Measurements from ENCODE around the gene GIT2.

DNA sequence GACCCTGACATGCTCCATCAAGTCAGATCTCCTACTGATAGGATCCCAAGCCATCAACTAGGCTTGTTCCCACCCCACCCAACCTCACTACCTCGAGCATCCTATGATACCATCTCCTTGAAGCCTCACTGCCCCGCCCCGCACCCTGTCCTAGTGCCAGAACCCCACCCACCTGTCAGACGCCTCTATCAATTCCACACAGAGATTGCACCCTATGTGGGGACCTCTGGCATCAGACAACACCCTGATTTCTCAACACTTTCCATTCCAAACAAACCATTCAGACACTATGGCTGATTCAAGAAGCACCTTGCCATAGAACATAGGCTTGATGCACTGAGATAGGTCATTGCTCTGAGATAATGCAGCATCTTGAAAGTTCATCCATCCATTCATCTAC is 112.7 kb downstream of the GIT2 start:
- TF ChIP-seq, protein P1, sequence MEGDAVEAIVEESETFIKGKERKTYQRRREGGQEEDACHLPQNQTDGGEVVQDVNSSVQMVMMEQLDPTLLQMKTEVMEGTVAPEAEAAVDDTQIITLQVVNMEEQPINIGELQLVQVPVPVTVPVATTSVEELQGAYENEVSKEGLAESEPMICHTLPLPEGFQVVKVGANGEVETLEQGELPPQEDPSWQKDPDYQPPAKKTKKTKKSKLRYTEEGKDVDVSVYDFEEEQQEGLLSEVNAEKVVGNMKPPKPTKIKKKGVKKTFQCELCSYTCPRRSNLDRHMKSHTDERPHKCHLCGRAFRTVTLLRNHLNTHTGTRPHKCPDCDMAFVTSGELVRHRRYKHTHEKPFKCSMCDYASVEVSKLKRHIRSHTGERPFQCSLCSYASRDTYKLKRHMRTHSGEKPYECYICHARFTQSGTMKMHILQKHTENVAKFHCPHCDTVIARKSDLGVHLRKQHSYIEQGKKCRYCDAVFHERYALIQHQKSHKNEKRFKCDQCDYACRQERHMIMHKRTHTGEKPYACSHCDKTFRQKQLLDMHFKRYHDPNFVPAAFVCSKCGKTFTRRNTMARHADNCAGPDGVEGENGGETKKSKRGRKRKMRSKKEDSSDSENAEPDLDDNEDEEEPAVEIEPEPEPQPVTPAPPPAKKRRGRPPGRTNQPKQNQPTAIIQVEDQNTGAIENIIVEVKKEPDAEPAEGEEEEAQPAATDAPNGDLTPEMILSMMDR (IDR thresholded peaks at IDR 0.05): no peak
- TF ChIP-seq POLR2AphosphoS5 (IDR thresholded peaks at IDR 0.05): no peak
